GM12892 (cell line): ENCODE measurements around the gene PTRH2. TPM values are rescaled to one million over a fixed set of nuclear protein-coding genes. Genes with fewer than 3 reads are reported as not detected.
"Not testable (repeated sequence)": the region's sequence is repeated elsewhere in the genome, so short reads cannot be mapped to it uniquely, and the experiment has no call there.

Experiments
- DNase-seq: peaks from one replicate; pipeline ENCODE4 v3.0.0; 2011; ENCODE audit not compliant: insufficient read length
- FAIRE-seq: peaks from 2 replicates; lab custom pipeline; 2011; peaks lifted over from hg19 to GRCh38; lab: Jason Lieb, UNC
- POLR2A ChIP-seq: IDR thresholded peaks from 2 replicates; pipeline ENCODE4 v1.6.1; 2011; ENCODE audit warnings: low read depth, low read length, control low read depth
- POLR2AphosphoS5 ChIP-seq: IDR thresholded peaks from 2 replicates; pipeline ENCODE4 v1.6.1; 2011; ENCODE audit warnings: low read depth, low read length, control low read depth
- TAF1 ChIP-seq: IDR thresholded peaks from 2 replicates; pipeline ENCODE4 v1.6.1; 2011; ENCODE audit warnings: low read depth, mild to moderate bottlenecking, control low read depth, low read length, borderline replicate concordance
- polyA plus RNA-seq: library from polyadenylated mRNA; unstranded; fragments of >200 nt; gene quantifications from one replicate; pipeline ENCODE4 v1.2.1, GENCODE V29; 2012; ENCODE audit warnings: missing spikeins, inconsistent platforms; ENCODE audit not compliant: missing spikeins

PTRH2 gene
- polyA plus RNA-seq, result 43.2 TPM

DNA sequence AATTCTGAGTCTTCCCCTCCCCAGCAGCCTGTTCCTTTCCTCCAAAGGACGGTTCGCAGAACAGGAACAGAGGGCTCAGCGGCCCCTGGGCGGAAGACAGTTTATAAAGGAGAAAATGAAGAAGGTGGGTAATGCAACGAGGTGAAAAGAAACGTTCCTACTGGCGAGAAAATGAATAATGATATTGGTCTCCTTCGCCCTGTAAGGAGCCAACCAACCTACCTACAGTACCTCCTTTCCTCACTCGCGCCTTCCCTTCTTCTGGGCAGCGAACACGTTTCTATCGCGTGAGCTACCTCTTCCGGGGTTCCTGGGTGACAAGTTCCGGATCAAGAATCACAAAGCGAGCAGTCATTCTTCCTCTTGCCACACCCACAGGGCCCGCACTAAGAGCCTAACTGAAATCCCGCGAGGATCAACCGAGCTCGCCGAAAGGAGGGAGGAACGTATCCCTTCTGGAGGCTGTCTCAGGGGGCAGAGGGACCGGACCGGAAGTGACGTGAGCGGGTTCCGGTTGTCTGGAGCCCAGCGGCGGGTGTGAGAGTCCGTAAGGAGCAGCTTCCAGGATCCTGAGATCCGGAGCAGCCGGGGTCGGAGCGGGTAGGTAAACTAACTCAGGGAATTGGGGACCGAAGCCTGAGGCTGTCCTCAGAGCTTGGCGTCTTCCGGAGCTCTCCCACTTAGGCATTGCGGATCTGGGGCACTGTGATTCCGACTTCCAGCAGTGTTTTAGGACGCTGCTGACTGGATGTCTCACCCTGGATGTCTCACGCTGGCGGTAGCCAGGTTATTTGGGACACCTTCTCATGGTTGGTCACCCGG lies at the start of gene PTRH2, which contains the start of gene VMP1:
PTRH2 (minus strand) TSS at position 282 of the 822 bp plus-strand sequence. CDS start 9,452 bp downstream, outside the sequence.
VMP1 (plus strand) TSS at position 506 of the 822 bp plus-strand sequence. CDS start 23,793 bp downstream, outside the sequence.
- TF ChIP-seq TAF1 (peak; percentile 85), POLR2A (peak; percentile 98), POLR2AphosphoS5 (peak; percentile 98)
- FAIRE-seq, result peak; percentile 93

DNA sequence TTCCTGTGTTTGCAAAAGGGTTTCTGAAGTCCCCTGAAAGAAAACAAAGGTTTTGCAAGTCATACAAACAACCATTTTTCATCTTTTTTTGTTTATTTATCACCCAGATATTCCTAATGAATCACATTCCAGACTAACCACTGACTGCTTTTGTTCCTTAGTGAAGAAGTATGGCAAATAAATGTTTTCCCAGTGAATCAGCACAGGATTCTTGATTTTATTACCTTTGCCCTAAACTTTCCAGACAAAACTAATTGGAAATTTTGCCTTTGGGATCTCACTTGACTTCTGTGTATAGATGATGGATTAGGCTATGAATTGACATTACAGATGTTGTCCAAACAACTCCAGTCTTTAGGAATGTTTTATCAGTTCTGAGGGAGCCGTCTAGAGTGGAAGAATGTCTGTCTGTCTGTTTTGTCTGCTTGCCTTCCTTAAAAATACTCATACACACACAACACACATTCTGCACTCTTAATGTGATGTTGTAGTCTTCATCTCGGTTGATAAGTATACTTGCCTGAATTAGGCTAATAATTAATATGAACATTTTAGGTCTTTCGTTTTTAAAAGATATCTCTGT lies 49.1 kb upstream of the PTRH2 start:
- FAIRE-seq, result no peak
- TF ChIP-seq POLR2AphosphoS5, result no peak
- no peak for TF ChIP-seq POLR2A
- no peak for TF ChIP-seq TAF1
- DNase-seq, result no peak

More for the DNA sequence above, at the start of gene PTRH2, which contains the start of gene VMP1:
- DNase-seq, result peak; percentile 88

DNA sequence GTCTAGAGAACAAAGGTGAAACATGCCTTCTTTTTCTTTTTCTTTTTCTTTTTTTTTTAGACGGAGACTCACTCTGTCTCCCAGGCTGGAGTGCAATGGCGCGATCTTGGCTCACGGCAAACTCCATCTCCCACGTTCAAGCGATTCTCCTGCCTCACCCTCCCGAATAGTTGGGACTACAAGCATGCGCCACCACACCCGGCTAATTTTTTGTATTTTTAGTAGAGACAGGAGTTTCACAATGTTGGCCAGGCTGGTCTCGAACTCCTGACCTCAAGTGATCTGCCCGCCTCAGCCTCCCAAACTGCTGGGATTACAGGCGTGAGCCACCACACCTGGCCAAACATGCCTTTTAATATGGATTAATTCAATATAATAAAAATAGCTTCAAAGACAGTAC lies 47.8 kb upstream of the PTRH2 start:
- not testable (repeated sequence) for FAIRE-seq, DNase-seq

DNA sequence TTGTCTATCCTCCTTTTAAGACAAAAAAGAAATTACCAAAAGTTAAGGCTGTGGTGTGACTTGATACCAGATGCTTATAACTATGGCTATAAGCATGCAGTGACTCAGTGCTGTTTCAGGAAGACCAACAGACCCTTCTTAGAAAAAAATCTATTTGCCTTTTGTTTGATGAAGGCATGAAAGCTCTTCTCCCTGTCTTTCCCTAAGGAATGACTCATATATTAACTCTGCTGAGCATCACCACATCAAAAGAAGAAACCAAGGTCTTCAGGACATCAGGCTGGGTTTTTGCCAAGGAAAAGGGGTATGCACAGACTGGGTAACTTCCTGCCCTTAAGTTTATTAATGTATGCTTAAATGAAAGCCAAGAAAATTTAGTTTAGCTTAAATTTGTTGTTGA lies 47.3 kb upstream of the PTRH2 start:
- FAIRE-seq (no peak), DNase-seq (no peak)
- TF ChIP-seq TAF1 (no peak), POLR2AphosphoS5 (no peak), POLR2A (no peak)

DNA sequence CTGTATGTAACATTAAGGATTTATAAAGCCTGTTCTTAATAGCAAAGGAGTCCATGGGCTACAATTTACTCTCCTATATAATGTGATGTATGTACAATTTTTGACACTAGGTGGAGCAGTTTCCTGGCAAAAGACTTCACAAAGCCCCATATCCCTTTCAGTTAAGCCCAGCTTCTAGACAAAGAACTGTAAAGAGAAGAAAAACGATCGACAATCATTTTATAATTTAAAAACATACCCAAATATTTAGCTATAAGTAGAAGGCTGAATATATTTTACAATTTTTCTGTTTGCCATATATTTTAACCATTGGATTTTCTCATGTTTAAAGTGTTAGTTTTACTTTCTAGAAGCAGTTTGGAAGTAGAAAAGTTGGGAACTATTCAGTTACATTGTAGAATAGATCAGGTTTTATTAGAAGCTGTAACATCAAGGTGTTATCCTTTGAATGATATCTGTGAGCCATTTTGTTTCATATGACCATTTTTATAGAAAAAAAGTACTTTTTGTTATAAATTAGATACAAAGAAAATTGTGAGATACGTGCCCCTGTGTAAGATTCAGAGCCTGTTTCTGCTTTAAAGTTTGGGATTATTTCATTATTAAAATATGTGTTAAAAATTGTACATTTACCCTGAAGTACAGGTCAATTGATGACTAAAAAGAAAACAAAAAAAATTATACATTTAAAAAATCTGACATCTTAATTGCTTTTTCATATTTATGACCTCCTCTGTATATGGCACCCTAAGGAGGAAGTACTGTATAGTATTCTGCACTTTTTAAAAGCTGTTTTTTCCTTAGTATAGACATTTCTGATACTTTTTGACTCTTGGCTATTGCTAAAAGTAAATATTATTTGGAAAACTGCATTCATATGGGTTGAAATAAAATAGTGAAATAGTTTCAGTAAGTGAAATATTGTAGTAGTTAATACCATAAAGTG lies 46.6 kb upstream of the PTRH2 start:
- no peak for TF ChIP-seq POLR2AphosphoS5
- no peak for TF ChIP-seq TAF1
- no peak for TF ChIP-seq POLR2A
- FAIRE-seq, result peak; percentile 63
- DNase-seq, result no peak

DNA sequence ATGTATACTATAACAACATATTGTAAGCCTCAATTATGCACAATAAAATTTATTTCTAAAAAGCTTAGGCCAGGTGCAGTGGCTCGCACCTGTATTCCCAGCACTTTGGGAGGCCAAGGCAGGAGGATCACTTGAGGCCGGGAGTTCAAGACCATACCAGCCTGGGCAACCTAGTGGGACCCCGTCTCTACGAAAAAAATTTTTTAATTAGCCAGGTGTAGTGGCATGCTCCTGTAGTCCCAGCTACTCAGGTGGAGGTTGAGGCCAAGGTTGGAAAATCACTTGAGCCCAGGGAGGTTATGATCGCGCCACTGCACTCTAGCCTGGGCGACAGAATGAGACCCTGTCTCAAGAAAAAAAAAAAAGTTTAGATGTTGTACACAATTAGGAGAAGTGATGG lies 45.7 kb upstream of the PTRH2 start:
- FAIRE-seq (no peak), DNase-seq (no peak)
- TF ChIP-seq TAF1 (no peak), POLR2AphosphoS5 (no peak), POLR2A (no peak)

- FAIRE-seq, result no peak
- no peak for DNase-seq
- TF ChIP-seq POLR2A (no peak), TAF1 (no peak), POLR2AphosphoS5 (no peak)
Observed at GRCh38 chr17:59752446-59752845, 45.2 kb upstream of the PTRH2 start.

GRCh38 chr17:59751955-59752413 lies 44.8 kb upstream of the PTRH2 start:
- no peak for DNase-seq
- TF ChIP-seq TAF1, result no peak
- peak; percentile 78 for FAIRE-seq

DNA sequence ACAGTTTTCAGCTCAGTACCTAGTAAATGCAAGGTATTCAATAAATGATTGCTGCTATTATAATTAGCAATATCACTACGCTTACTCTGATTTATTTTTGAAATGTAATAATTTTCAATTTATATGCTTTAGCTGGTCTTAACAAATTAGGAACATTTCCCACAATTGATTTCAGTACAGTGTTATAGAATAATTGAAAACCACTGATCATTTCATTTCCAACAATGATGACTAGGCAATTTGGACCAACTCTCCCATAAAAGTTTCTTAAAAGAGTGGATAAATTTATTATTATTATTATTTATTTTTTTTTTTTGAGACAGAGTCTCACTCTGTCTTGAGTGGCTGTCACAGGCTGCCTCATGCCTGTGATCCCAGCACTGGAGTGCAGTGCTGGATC lies 41.4 kb upstream of the PTRH2 start:
- no peak for TF ChIP-seq TAF1
- TF ChIP-seq POLR2A, result no peak
- no peak for TF ChIP-seq POLR2AphosphoS5
- FAIRE-seq (no peak), DNase-seq (no peak)

GRCh38 chr17:59746849-59747445 lies 39.7 kb upstream of the PTRH2 start:
- FAIRE-seq (no peak), DNase-seq (no peak)
- TF ChIP-seq POLR2A, result no peak
- no peak for TF ChIP-seq TAF1
- TF ChIP-seq POLR2AphosphoS5, result no peak

DNA sequence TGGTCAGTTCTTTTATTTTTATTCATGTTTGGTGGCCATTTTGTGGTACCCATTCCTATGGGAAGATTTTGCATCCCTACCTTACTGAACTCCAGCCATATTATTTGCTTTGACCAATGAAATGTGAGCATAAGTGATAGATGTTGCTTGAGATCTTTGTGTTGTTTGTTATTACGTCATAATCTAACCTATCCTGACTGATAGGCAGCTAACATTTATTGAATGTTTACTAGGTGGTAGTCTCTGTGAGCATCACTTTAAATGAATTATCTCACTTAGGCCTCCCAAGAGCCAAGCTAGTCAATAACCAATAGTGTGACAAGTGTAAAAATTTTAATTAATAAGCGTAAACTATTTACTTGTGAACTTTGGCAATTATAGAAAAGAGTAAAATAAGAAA lies 37.8 kb upstream of the PTRH2 start:
- TF ChIP-seq POLR2A (no peak), POLR2AphosphoS5 (no peak), TAF1 (no peak)
- FAIRE-seq, result no peak
- DNase-seq, result no peak
